Mesenchymal stem cell (in vitro differentiated cells and primary cell): Measurements from ENCODE around the gene APOA4.
"Not testable (repeated sequence)": the region's sequence is repeated elsewhere in the genome, so short reads cannot be mapped to it uniquely, and the experiment has no call there.

Experiments used
- DNase-seq: peaks from one replicate; pipeline ENCODE4 v3.0.0-alpha.2; 2013
- H2AFZ ChIP-seq: one replicate; pipeline ENCODE4 v1.6.1; 2013; ENCODE audit warnings: low read depth, mild to moderate bottlenecking, control low read depth, inconsistent platforms, low read length, moderate library complexity
- H2AK5ac ChIP-seq: 2 replicates; pipeline ENCODE4 v1.6.1; 2013; ENCODE audit warnings: low read length, moderate library complexity, mild to moderate bottlenecking, inconsistent platforms; ENCODE audit not compliant: severe bottlenecking
- H2BK120ac ChIP-seq: one replicate; pipeline ENCODE4 v1.6.1; 2013; ENCODE audit warnings: low read depth, mild to moderate bottlenecking, inconsistent platforms, low read length, moderate library complexity
- H2BK12ac ChIP-seq, 2 experiments: one replicate each; pipeline ENCODE4 v1.6.1; 2013; ENCODE audit warnings: inconsistent platforms in 2 of 2, low read length in 2 of 2, mild to moderate bottlenecking in 2 of 2, moderate library complexity in 2 of 2, control low read depth in 1 of 2
- H2BK15ac ChIP-seq: one replicate; pipeline ENCODE4 v1.6.1; 2013; ENCODE audit warnings: mild to moderate bottlenecking, low read depth, inconsistent platforms; ENCODE audit not compliant: poor library complexity, severe bottlenecking
- H2BK5ac ChIP-seq: 2 replicates; pipeline ENCODE4 v1.6.1; 2013; ENCODE audit warnings: low read depth, mild to moderate bottlenecking, low read length, control low read depth, inconsistent platforms; ENCODE audit not compliant: poor library complexity, severe bottlenecking
- H3K14ac ChIP-seq, 2 experiments: one replicate each; pipeline ENCODE4 v1.6.1; 2013; ENCODE audit warnings: inconsistent platforms in 2 of 2, low read length in 2 of 2, control low read depth in 1 of 2, mild to moderate bottlenecking in 1 of 2, moderate library complexity in 1 of 2
- H3K18ac ChIP-seq, 2 experiments: one replicate each; pipeline ENCODE4 v1.6.1; 2013; ENCODE audit warnings: inconsistent platforms in 2 of 2, low read length in 2 of 2, control low read depth in 1 of 2, low read depth in 1 of 2, mild to moderate bottlenecking in 1 of 2
- H3K23ac ChIP-seq, 2 experiments: one replicate each; pipeline ENCODE4 v1.6.1; 2013; ENCODE audit warnings: inconsistent platforms in 2 of 2, low read length in 2 of 2, mild to moderate bottlenecking in 2 of 2, moderate library complexity in 2 of 2, control low read depth in 1 of 2
- H3K27ac ChIP-seq: 2 replicates; pipeline ENCODE4 v1.5.1; 2013; ENCODE audit warnings: mild to moderate bottlenecking, moderate library complexity, low read length, control low read depth, inconsistent platforms; ENCODE audit not compliant: poor library complexity, severe bottlenecking
- H3K27me3 ChIP-seq, 2 experiments: 2 replicates each; pipeline versions ENCODE4 v1.6.1 to v1.7.0; 2013; ENCODE audit warnings: low read length in 2 of 2, mild to moderate bottlenecking in 2 of 2, moderate library complexity in 2 of 2, control low read depth in 1 of 2, inconsistent platforms in 1 of 2; ENCODE audit not compliant: control insufficient read depth in 1 of 2, insufficient read depth in 1 of 2
- H3K36me3 ChIP-seq, 2 experiments: 2 replicates each; pipeline versions ENCODE4 v1.6.1 to v1.7.0; 2013; ENCODE audit warnings: low read length in 2 of 2, control low read depth in 1 of 2, inconsistent platforms in 1 of 2, low read depth in 1 of 2, mild to moderate bottlenecking in 1 of 2; ENCODE audit not compliant: insufficient read depth in 2 of 2, control insufficient read depth in 1 of 2
- H3K4ac ChIP-seq, 2 experiments: one replicate each; pipeline ENCODE4 v1.6.1; 2013; ENCODE audit warnings: inconsistent platforms in 2 of 2, low read length in 2 of 2, mild to moderate bottlenecking in 2 of 2, moderate library complexity in 2 of 2, control low read depth in 1 of 2, low read depth in 1 of 2
- H3K4me1 ChIP-seq: 2 replicates; pipeline ENCODE4 v1.6.1; 2013; ENCODE audit warnings: low read depth, low read length, control low read depth; ENCODE audit not compliant: control insufficient read depth, insufficient read depth
- H3K4me2 ChIP-seq: 2 replicates; pipeline ENCODE4 v1.6.1; 2013; ENCODE audit warnings: low read length, mild to moderate bottlenecking, inconsistent platforms; ENCODE audit not compliant: poor library complexity, severe bottlenecking
- H3K4me3 ChIP-seq, 2 experiments: 2 replicates each; pipeline versions ENCODE4 v1.5.1 to v1.7.0; 2013; ENCODE audit warnings: low read length in 2 of 2, mild to moderate bottlenecking in 2 of 2, control low read depth in 1 of 2, low read depth in 1 of 2; ENCODE audit not compliant: insufficient read depth in 1 of 2
- H3K79me1 ChIP-seq: replicated peaks from 2 replicates; pipeline ENCODE4 v1.6.1; 2013; ENCODE audit warnings: mild to moderate bottlenecking, control low read depth, low read length, inconsistent platforms; ENCODE audit not compliant: poor library complexity, severe bottlenecking
- H3K9ac ChIP-seq: 2 replicates; pipeline ENCODE4 v1.7.0; 2013; ENCODE audit warnings: mild to moderate bottlenecking, low read length, moderate library complexity
- H3K9me3 ChIP-seq: 2 replicates; pipeline ENCODE4 v1.7.0; 2013; ENCODE audit warnings: mild to moderate bottlenecking, low read length; ENCODE audit not compliant: control insufficient read depth
- H4K8ac ChIP-seq: one replicate; pipeline ENCODE4 v1.6.1; 2013; ENCODE audit warnings: inconsistent platforms, mild to moderate bottlenecking, low read length, moderate library complexity
- H4K91ac ChIP-seq: one replicate; pipeline ENCODE4 v1.6.1; 2013; ENCODE audit warnings: mild to moderate bottlenecking, low read length, inconsistent platforms
- WGBS: methylation state at CpG from one replicate; pipeline ENCODE4 v1.1.7; 2013; ENCODE audit warnings: mixed read lengths; 5-methylcytosine and 5-hydroxymethylcytosine counted together

The APOA4 gene

GRCh38 chr11:116836632-116836991 lies 13.5 kb upstream of the APOA4 start:
- Histone ChIP-seq H3K4me3 (no peak overlapping the region), H3K14ac (no peak overlapping the region), H3K27ac (no peak overlapping the region), H3K27me3 (peaks cover 0 to 9% of the 10 kb centered on the region in 2 experiments), H3K4ac (no peak overlapping the region), H3K36me3 (no peaks in the 10 kb centered on the region), H3K9me3 (no peaks in the 10 kb centered on the region), H3K18ac (no peak overlapping the region), H3K79me1 (no peaks in the 10 kb centered on the region), H2BK120ac (no peak overlapping the region), H2BK12ac (no peak overlapping the region), H2BK15ac (no peak overlapping the region), H3K23ac (no peak overlapping the region), H2AK5ac (no peak overlapping the region), H2AFZ (no peak overlapping the region), H4K8ac (no peak overlapping the region), H2BK5ac (no peak overlapping the region), H4K91ac (no peak overlapping the region), H3K4me1 (peaks cover 9% of the 10 kb centered on the region), H3K9ac (no peak overlapping the region), H3K4me2 (no peak overlapping the region)
- no peak for DNase-seq
- WGBS, result 97% methylated on average over 7 of the region's 7 CpGs

DNA sequence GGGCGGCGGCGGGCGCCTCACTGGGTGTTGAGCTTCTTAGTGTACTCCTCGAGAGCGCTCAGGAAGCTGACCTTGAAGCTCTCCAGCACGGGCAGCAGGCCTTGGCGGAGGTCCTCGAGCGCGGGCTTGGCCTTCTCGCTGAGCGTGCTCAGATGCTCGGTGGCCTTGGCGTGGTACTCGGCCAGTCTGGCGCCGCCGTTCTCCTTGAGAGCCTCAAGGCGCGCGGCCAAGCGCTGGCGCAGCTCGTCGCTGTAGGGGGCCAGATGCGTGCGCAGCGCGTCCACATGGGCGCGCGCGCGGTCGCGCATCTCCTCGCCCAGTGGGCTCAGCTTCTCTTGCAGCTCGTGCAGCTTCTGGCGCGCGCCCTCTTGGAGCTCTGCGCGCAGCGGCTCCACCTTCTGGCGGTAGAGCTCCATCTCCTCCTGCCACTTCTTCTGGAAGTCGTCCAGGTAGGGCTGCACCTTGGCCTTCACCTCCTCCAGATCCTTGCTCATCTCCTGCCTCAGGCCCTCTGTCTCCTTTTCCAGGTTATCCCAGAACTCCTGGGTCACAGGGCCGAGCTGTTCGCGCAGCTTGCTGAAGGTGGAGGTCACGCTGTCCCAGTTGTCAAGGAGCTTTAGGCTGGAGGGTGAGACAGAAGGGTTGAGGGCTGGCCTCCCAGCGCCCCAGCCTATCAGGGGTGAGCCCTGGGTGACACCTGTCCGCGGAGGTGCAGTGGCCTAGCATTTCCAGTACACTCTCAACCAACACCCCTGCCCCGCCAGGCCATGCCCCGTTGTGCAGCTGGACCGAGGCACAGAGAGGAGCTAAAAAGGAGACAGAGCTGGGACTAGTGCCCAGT lies 12.9 kb upstream of the APOA4 start:
- peak overlapping the region; percentile 85 for H3K4me2 ChIP-seq
- no peak overlapping the region for H3K27ac ChIP-seq
- peak overlapping the region; percentile 39 to 53 for H3K4me3 ChIP-seq
- peaks cover 0 to 9% of the 10 kb centered on the region in 2 experiments for H3K27me3 ChIP-seq
- peak overlapping the region; percentile 60 for H3K9ac ChIP-seq
- no peak overlapping the region for H2AK5ac ChIP-seq
- DNase-seq, result peak; percentile 92
- no peak overlapping the region for H2BK5ac ChIP-seq
- H4K8ac ChIP-seq, result peak overlapping the region; percentile 83
- H2BK120ac ChIP-seq, result peak overlapping the region; percentile 27
- H2BK12ac ChIP-seq, result no peak overlapping the region
- 12% methylated on average over 56 of the region's 57 CpGs for WGBS
- no peak overlapping the region for H2BK15ac ChIP-seq
- no peaks in the 10 kb centered on the region for H3K36me3 ChIP-seq
- H3K18ac ChIP-seq, result peak overlapping the region; percentile 49 to 51
- no peak overlapping the region for H3K14ac ChIP-seq
- H3K9me3 ChIP-seq, result no peaks in the 10 kb centered on the region
- no peak overlapping the region for H4K91ac ChIP-seq
- no peak overlapping the region for H3K4ac ChIP-seq
- H3K4me1 ChIP-seq, result peaks cover 9% of the 10 kb centered on the region
- H3K23ac ChIP-seq, result no peak overlapping the region
- H3K79me1 ChIP-seq, result no peaks in the 10 kb centered on the region
- peak overlapping the region; percentile 70 for H2AFZ ChIP-seq

DNA sequence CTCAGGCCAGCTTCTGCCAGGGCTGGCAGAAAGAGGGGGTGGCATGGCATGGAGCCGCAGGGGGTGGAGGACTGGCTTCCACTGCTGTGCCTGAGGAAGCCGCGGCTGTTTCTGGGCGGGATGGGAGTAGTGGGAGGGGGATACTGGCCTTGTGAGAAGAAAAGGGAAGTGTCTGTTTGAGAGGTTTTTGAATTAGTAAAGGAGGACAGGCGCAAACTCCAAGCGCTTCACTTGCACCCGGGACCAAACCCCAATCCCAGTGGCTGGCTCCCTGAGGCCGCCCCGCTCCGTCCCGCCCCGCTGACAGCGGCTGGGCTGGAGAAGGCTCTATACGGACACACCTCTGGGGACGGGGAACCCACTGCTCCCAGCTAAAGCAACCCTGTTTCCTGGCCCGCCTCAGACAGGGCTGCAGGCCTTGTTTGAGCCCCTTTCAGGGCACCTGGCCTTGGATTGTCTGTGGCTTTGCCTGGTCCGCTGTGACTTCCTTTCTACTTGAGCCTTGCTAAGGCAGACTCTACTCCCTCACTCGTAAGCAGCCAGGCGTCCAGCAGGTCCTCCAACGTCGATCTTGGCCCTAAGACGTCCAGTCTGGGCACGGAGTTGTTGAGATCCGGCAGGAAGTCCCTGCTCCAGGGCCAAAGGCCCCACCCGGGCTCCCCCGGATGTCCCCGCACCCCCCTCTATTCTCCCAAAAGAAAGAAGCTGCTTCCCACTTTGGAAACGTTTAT lies 12.1 kb upstream of the APOA4 start:
- H3K36me3 ChIP-seq, result no peaks in the 10 kb centered on the region
- no peaks in the 10 kb centered on the region for H3K9me3 ChIP-seq
- no peak overlapping the region for H3K27ac ChIP-seq
- peak overlapping the region; percentile 52 for H4K91ac ChIP-seq
- peak overlapping the region in 1 of 2 experiments; percentile 53 for H3K4me3 ChIP-seq
- H3K18ac ChIP-seq, result peak overlapping the region in 1 of 2 experiments; percentile 49
- H2BK5ac ChIP-seq, result no peak overlapping the region
- H2BK12ac ChIP-seq, result peak overlapping the region in 1 of 2 experiments; percentile 18
- peak overlapping the region; percentile 85 for H3K4me2 ChIP-seq
- no peak overlapping the region for H2BK15ac ChIP-seq
- WGBS, result 64% methylated on average over 28 of the region's 28 CpGs
- no peak overlapping the region for H3K23ac ChIP-seq
- no peak overlapping the region for H3K14ac ChIP-seq
- H2BK120ac ChIP-seq, result peak overlapping the region; percentile 27
- peaks cover 0 to 9% of the 10 kb centered on the region in 2 experiments for H3K27me3 ChIP-seq
- DNase-seq, result no peak
- H2AFZ ChIP-seq, result peak overlapping the region; percentile 70
- peaks cover 9% of the 10 kb centered on the region for H3K4me1 ChIP-seq
- no peaks in the 10 kb centered on the region for H3K79me1 ChIP-seq
- H3K9ac ChIP-seq, result peak overlapping the region; percentile 60
- H4K8ac ChIP-seq, result peak overlapping the region; percentile 83
- no peak overlapping the region for H2AK5ac ChIP-seq
- peak overlapping the region in 1 of 2 experiments; percentile 13 for H3K4ac ChIP-seq

GRCh38 chr11:116834535-116835041 lies 11.5 kb upstream of the APOA4 start:
- not testable (repeated sequence) for H3K4me2 ChIP-seq, H4K8ac ChIP-seq, H3K79me1 ChIP-seq, DNase-seq, H2BK5ac ChIP-seq, H3K23ac ChIP-seq, H2AK5ac ChIP-seq, H2BK12ac ChIP-seq, H2BK120ac ChIP-seq, H3K36me3 ChIP-seq, H4K91ac ChIP-seq, H3K14ac ChIP-seq, H3K9ac ChIP-seq, H3K27ac ChIP-seq, H3K4ac ChIP-seq, H2BK15ac ChIP-seq, H3K9me3 ChIP-seq, H2AFZ ChIP-seq, H3K4me3 ChIP-seq, H3K27me3 ChIP-seq, H3K18ac ChIP-seq
- peaks cover 11% of the 10 kb centered on the region for H3K4me1 ChIP-seq
- 82% methylated on average over 13 of the region's 13 CpGs for WGBS
